Epithelial cell of proximal tubule (primary cell): ENCODE data around the gene MLLT1. TPM values are rescaled to one million over a fixed set of nuclear protein-coding genes. Genes with fewer than 3 reads are reported as not detected.

Source experiments
- DNase-seq: peaks from one replicate; pipeline ENCODE4 v3.0.0-alpha.2; 2011; ENCODE audit warnings: low read depth
- H3K4me3 ChIP-seq: 2 replicates; pipeline ENCODE4 v1.5.1; 2011; ENCODE audit warnings: low read depth, mild to moderate bottlenecking, low read length
- total RNA-seq: library from RNA; depleted of rRNA; stranded (reverse); fragments of >200 nt; gene quantifications from 2 replicates; pipeline ENCODE4 v1.2.3, GENCODE V29; 2015
- TF ChIP-seq, protein P1 (sequence below): conservative IDR thresholded peaks from 2 replicates; pipeline ENCODE4 v1.5.1; 2012; ENCODE audit warnings: low read depth, mild to moderate bottlenecking, low read length

The MLLT1 gene
- total RNA-seq, 1 donor from 2014 or later, result 15.2 TPM

DNA sequence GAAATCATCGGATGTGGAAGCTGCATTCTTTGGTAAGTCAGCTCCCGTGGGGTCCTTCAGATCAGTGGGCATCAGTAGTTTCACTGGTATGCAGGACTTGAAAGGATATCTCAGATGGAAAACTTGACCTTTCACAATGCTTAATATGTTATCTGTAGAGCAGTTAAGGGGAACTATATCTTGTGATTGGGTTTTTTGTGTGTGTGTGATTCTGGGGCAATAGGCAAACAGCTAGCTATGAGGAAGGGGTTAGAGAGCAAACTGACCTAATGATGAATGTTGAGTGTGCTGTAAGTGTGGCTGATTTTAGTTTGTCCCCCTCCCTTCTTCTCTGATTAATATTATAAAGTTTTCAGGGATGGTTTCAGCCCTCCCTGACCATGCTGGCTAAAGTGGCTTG is 91.0 kb downstream of the MLLT1 start:
- TF ChIP-seq, protein P1, sequence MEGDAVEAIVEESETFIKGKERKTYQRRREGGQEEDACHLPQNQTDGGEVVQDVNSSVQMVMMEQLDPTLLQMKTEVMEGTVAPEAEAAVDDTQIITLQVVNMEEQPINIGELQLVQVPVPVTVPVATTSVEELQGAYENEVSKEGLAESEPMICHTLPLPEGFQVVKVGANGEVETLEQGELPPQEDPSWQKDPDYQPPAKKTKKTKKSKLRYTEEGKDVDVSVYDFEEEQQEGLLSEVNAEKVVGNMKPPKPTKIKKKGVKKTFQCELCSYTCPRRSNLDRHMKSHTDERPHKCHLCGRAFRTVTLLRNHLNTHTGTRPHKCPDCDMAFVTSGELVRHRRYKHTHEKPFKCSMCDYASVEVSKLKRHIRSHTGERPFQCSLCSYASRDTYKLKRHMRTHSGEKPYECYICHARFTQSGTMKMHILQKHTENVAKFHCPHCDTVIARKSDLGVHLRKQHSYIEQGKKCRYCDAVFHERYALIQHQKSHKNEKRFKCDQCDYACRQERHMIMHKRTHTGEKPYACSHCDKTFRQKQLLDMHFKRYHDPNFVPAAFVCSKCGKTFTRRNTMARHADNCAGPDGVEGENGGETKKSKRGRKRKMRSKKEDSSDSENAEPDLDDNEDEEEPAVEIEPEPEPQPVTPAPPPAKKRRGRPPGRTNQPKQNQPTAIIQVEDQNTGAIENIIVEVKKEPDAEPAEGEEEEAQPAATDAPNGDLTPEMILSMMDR, result no peak
- no peak for DNase-seq
- no peak overlapping the region for H3K4me3 ChIP-seq

DNA sequence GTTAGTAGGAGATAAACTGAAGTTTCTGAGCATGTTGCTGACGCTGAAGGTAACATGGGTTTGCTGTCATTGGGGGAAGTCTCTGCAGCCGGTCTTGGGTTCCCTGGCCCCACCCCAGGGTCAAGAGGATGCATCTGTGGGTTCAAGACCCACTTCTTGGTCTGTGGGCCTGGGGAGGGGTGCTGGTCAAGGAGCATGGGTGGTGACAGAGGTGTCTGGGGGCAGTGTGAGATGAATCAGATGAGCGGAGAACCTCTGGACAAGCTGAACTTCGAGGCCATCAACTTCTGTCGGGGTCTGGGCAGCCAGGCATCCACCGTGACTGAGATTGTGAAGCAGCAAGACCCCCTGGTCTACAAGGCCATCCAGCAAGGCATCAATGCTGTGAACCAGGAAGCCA is 92.4 kb downstream of the MLLT1 start:
- DNase-seq, result no peak
- H3K4me3 ChIP-seq, result no peak overlapping the region
- TF ChIP-seq, protein P1, result no peak

DNA sequence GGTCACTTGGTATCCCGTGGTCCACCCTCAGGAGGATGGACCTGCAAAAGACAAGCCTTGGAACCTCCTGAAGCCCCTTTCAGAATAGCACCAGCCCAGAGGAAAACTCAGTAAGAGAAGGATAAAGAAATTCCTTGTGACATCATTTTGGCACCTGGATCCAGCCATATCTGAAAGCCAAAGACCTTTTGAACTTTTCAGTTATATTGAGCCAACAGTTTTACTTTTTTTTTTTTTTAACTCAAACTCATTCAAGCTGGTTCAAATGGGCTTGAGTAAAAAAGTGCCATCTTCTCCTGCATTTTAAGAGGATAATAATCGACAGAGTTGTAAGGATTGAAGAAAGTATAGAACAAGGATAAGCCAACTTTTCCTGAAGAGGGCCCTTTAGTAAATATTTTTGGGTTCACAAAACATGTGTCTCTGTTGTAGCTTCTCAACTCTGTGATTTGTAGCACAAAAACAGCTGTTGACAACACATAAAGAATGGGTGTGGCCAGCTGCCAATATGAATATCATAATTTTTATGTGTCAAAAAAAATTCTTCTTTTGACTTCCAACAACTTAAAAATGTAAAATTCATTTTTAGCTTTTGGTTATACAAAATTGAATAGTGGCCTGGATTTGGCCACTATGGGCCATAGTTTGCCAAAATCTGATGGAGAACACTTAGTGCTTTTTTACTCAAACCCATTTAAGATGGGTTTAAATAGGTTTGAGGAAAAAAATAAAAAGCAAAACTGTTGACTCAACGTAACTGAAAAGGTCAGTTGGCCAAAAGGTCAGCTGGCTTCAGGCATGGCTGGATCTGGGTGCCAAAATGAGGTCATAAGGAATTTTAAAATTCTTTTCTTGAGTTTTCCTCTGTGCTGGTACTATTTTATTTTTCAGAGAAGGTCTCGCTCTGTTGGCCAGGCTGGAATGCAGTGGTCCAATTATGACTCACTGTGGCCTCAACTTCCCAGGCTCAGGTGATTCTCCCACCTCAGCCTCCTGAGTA is 93.6 kb downstream of the MLLT1 start:
- TF ChIP-seq, protein P1, result no peak

DNA sequence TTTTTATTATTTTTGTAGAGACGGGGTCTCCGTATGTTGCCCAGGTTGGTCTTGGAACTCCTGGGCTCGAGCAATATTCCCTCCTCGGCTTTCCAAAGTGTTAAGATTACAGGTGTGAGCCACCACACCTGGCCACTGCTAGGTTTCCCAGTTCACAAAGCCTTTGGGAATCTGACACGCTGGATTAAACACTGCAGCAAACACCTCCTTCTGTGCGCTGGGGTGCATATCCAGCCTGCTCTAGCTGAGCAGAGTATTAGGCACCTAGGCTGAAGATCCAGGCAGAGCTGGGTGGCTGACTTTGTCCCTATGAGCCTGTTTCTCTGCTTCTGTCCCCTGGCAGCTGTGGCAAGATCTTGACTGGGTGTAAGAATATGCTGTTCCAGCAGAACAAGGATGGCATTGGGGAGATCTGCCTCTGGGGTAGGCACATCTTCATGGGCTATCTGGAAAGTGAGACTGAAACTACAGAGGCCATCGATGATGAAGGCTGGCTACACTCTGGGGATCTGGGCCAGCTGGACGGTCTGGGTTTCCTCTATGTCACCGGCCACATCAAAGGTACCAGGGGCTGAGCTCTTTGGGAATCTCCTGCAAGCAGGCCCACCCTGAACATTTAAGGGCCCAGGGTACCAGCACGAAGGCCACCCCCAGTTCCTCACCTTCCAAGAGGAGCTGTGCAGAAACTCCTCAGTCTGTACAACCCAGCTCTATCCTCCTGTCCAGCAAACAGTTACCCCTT is 94.5 kb downstream of the MLLT1 start:
- no peak for DNase-seq
- TF ChIP-seq, protein P1, result no peak
- no peak overlapping the region for H3K4me3 ChIP-seq

More for the DNA sequence above, 93.6 kb downstream of the MLLT1 start:
- DNase-seq, result no peak
- no peak overlapping the region for H3K4me3 ChIP-seq

DNA sequence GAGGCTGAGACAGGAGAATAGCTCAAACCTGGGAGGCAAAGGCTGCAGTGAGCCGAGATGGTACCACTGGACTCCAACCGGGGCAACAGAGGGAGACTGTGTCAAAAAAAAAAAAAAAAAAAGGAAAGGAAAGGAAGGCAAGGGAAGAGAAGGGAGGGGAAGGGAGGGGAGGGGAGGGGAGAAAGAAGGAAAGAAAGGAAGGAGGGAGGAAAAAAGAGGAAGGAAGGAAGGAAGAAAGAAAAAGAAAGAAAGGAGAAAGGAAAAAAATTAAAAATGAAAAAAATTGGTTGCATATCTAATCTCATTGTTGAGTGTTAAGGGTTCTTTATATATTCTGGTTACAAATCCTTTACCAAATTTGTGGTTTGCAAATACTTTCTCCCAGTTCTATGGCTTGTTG is 98.7 kb downstream of the MLLT1 start:
- no peak for DNase-seq
- TF ChIP-seq, protein P1, result no peak
- H3K4me3 ChIP-seq, result no peak overlapping the region

DNA sequence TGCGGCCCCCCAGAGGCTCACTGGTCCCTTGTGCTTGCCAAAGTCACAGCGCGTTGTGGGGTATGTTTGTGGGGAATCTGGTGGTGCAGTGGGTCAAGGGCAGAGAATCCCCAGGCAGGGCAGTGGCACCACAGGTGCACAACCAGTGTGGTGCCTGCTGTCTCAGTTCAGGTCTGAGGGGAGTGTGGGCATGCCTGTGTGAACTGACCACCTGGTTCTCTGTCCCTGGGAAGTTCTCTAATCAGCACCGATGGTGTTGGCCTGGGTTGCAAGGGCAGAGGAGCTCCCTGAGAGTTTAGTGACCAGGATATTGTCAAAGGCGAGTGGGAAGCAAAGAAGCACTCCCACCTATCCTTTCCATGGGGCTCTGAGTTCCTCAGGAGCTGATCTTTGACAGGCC is 106.6 kb downstream of the MLLT1 start:
- TF ChIP-seq, protein P1, result no peak
- no peak overlapping the region for H3K4me3 ChIP-seq
- DNase-seq, result no peak
